ENCODE measurements around the gene RNF130.

GRCh38 chr5:179915406-179915935 is 156.1 kb downstream of the RNF130 start:
- TF ChIP-seq CTCF (IDR thresholded peaks at IDR 0.05) (no peak), POLR2A (IDR thresholded peaks at IDR 0.05) (no peak), EP300 (IDR thresholded peaks at IDR 0.05) (no peak)
